GM19328 (cell line): ENCODE data around the gene RAC3.

Source experiments
- ATAC-seq: cut with Tn5 transposase; IDR thresholded peaks from one replicate; pipeline ENCODE4 v1.9.1; 2021; ENCODE audit warnings: mild to moderate bottlenecking, moderate library complexity; ENCODE audit not compliant: unreplicated experiment

The RAC3 gene

DNA sequence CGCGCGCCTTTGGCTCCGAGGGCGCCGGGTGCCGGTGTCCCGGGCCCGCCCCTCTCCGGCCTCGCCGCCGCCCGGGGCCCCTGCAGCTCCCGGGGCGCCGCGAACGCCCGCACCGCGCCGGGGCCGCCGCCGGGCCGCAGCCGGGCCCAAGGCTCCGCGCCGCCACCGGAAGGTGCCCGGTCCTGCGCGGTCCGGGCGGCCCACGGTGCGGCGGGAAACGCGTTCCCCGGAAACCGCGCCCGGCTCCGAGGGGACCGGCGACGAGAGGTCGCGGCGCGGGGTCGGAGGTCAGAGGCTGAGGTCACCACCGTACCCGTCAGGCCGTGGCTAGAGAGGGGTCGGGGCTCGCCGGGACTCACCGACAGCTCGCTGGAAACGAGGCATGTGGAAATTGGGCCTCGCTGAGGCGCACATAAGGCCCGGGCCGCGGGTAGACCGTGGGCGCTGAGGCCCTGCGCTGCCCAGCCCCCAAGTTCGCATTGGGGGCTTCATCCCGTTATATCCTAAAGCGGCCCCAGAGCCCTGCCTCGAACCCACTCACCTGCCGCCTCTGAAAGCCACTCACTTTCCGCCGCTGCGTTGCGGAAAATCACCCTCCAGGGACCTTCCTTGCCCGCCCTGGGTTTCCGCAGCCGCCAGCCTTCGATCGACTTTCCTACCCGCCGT, 34.3 kb downstream of the RAC3 start, which contains the start of gene DUS1L:
TSS of gene DUS1L (minus strand) at position 167 of the 666 bp plus-strand sequence. CDS start 745 bp downstream, outside the sequence.
- peak; percentile 60 for ATAC-seq

DNA sequence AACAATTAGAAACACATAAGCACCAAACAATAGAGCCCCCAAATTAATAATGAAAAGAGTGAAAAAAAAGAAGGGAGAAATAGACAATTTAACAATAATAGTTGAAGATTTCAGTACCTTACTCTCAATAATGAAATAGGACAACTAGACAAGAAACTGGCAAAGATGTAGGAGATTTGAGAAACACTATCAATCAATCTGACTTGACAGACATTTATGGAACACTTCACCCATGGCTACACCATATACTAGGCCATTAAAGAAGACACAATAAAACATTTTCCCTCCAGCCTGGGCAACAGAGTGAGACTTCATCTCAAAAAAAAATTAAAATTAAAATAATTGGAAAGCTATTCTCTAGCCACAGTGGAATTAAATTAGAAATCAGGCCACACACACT, 39.1 kb downstream of the RAC3 start:
- no peak for ATAC-seq

DNA sequence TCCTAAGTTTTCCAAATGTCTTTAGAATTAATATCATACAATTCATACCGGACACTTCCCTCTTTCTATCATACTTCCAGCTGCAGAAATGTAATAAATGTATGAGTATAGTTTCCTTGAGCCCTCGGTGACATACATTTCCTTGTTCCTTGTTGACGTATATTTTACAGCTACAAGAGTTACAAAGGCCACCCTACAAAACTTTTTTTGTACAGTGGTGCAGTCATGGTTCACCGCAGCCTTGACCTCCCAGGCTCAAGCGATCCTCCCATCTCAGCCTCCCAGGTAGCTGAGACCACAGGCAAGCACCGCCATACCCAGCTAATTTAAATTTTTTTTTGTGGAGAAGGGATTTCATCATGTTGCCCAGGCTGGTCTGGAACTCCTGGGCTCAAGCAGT, 41.3 kb downstream of the RAC3 start:
- no peak for ATAC-seq

DNA sequence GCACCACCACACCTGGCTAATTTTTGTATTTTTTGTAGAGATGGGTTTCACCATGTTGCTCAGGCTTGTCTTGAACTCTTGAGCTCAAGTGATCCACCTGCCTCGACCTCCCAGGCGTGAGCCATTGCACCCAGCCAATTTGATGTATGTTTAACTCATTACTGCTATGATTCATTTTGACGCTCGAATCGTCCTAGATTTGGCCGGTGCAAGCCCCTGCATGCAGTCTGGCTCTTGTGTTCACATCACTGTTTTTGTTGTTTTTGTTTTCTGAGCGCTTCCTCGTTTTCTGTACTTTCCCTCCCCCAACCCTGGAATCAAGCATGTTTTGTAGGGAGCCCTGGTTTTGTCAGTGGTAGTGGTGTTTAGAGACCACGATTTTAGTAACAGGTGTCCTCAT, 42.0 kb downstream of the RAC3 start:
- ATAC-seq = no peak

DNA sequence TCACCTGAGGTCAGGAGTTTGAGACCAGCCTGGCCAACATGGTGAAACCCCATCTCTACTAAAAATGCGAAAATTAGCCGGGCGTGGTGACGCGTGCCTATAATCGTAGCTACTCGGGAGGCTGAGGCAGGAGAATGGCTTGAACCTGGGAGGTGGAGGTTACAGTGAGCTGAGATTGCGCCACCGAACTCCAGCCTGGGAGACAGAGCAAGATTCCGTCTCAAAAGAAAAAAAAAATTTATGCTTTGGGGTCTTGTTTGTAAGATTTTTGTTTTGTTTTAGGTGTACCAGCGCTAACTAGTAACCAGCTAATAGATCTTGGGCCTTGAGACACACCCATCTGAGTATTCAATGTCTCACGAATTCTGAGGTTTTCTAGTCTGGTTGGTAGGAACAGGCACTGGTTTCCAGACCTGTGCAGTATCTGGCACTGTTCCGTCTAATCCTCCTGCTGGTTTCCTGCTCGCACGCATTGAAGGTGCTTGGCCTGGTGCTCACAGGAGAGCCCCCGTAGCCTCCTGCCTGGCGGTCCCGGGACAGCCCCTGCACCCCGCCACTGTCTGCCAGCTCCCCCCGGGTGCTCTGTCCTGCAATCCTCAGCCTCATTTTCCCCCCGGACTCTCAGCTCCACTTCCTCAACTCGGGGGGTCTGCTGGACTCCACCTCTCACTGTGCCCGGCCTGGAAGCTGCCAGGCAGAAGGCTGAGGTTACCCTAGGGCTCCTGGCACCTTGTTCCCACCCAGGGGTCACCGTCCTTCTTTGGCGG, 44.7 kb downstream of the RAC3 start:
- no peak for ATAC-seq

DNA sequence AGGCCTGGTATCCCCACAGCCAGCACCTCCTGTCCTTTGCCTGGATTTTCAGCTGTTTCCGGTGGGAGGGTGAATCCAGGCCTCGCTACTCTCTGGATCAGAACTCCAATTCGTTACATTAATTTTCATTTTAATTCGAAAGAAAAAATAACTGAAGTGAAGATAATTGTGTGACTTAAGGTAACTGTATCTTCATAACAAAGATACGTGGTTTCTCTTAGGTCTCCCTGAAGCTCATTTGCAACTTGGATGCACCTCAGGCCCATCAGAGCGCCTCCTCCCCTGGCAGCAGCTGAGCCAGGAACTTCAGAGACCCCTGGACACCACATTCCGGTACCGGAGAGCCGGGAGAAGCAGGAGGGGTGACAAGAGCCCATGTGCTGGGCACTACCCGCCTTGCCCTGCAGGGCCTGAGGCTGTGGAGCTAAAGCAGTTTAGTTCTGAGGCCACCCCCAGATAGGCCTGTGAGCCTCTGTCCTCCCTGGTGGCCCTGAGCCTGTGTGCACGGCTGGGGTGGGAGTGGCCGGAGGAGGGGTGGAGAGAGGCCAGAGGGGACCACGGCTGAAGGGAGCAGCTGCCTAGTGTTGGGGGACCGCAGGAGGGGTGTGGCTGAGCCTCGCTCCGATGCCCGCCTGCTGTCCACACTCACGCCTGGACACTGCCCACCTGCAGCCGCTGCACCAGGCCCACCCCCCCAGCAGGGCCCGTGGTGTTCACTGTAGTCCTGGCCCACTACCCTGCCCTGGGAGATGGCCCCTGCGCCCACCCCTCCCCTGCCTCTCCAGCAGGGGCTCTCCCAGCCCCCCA, 45.5 kb downstream of the RAC3 start:
- no peak for ATAC-seq

DNA sequence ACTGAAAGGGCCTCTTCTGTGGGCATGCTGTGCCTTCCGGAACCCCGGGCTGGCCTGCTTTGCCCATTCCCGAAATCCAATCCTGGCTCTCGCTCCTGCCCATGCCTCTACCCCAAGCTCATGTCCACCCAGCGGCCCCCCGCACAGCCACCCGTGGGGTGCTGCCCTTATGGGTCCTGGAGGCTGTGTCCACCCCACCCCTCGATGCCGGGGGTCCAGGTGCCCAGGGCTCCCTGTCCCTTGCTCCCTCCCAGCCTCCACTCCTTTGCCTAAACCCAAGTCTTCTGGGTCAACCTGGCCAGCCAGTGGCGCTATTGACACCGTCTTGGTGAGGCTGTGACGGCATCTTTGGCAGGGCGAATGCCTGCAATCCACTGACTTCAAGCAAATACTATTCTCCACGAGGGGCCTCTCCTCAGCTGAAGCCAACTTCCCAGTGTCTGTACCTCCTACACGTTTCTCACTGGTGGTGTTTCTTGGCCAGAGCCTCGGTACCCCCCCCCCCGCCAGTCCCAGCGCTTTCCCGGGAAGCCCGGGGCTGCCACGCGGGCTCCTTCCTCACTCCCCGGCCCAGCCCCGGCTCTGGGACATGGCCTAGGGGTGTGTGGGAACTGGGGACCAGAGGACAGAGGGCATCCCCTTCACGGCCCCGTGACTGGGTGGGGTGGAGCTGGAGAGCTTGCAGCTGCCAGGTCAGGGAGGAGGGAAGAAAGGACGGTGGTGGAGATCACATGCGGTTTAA, 46.3 kb downstream of the RAC3 start:
- ATAC-seq = no peak

DNA sequence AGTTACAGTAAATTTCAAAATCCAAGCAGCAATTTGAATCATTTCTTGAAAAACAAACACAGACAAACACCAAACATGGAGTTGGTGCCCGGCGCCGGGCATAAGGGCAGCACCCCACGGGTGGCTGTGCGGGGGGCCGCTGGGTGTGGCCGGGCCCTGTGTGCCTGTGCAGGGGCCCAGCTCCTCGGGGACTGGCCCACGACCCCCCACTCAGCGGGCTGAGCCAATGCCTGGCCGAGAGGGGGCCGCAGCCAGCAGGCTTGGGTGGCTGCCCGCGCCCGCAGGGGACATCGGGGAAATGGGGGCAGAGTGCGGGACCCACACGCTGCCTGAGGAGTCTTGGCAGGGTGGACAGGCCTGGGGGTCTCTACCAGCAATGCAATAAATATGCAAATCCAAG, 47.0 kb downstream of the RAC3 start:
- ATAC-seq = no peak

DNA sequence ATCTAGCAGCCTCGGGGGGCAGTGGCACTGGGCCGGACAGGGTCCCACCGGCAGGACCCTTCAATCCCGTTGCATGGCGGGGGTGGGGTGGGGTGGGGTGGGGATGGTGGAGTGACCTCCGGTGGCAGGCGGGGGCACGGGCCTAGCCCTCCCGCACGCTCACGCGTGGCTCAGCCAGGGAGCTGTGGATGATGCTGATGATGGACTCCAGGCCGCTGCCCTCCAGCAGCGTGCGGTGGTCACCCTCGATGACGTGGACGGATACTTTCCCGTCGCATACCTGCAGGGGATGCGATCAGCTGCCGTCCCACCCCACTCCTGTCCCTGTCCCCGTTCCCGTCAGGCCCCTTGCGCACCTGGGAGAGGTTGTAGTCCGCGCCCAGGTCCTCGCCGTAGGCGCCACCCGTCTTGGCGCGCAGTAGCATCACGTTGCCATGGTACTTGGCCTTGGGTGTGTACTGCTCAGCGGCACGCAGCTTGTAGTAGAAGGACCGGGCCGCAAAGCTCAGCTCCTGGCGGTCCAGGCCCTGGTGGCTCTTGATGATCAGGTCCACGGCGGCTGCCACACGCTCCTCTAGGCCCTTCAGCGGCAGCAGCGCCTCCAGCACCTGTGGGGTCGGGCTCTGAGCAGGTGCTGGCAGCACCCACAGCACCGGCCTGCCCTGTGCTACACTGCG, 47.7 kb downstream of the RAC3 start:
- ATAC-seq = no peak

DNA sequence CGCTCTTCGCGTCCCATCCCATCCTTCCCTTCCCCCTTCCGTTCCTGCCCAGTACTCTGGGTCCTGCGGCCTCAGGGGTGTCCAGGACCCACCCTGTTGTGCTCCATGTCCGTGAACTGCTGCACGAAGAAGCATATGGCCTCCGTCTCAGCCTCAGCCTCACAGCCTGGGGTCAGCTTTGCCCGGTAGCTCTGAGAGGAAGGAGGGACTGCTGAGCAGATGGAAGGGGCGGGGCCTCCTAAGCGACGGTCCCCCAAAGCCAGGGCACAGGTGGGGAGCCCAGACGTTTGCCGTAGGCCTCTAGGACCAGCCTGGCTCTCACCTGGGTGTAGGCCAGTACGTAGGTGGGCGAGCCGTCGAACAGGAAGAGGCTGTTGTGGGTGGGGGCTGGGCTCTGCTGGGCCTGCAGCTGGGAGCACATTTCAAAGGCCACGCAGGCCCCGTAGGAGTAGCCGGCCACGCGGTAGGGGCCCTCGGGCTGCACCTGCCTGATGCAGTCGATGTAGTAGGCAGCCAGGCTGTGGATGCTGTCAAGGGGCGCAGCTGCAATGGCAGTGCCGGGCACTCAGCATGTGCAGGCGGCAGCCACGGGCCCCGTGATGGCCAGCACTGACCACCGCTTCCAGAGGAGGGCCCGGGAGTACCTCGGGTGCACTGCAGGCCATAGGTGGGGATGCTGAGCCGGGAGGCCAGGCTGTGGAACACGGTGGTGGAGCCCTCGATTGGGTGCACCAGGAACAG, 48.7 kb downstream of the RAC3 start:
- no peak for ATAC-seq

DNA sequence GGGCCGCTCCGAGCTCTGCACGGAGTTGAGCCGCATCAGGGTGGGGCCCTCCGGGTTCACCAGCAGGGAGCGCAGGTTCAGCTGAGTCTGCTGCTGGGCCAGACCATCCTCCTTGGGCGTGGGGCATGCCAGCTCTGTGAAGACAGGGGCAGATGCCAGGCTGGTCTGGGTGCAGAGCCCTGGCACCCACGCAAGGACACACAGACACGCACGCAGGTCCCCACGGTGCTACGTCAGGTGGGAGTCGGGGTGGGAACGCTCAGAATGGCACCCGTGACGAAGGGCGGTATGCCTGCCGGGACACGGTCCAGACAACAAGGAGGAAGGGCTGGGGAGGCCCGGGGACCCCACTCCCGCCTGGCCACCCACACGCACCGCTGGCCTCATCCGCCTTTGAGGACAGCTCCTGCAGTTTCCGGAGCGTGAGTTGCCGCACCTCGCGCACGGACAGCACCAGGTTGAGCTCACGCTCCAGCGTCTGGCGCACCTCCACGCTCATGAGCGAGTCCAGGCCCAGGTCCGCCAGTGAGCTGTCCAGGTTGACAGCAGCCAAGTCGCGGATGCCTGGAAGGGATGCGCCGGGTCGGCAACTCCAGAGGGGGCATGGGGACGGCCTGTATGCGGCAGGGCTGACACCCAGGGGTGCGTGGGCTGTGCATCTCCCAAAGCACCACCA, 49.4 kb downstream of the RAC3 start:
- no peak for ATAC-seq

DNA sequence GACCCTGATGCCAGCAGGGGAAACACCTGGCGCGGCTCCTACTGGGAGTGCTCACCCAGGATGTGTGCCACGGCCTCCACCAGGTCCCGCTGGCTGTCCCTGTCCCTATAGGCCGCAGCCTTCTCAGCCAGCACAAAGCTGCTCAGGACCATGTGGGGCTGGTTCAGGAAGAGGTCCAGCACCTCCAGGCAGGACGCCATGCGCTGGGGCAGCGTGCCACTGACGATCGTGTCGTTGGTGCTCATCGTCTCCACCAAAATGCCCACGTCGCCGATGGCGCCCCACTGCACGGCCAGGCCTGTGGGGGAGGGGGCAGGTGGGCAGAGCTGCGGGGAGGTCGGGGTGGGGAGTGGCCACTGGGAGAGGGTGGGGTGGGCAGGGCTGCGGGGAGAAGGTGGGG, 50.1 kb downstream of the RAC3 start:
- no peak for ATAC-seq

DNA sequence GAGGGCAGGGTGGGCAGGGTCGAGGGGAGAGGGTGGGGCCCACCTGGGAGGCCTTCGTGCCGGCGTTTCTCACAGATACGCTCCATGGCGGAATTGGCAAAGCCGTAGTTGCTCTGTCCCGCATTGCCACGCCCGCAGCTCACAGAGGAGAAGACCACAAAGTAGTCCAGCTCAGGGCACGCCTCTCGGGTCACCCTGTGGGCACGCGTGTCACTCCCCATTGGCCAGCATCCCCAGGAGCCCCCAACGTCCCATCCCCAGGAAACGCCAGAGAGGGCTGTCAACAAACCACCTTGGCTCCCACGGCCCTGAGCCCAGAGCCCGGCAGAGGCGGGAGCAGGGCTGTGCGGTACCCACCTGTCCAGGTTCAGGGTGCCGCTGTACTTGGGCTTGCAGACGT, 50.5 kb downstream of the RAC3 start:
- no peak for ATAC-seq

DNA sequence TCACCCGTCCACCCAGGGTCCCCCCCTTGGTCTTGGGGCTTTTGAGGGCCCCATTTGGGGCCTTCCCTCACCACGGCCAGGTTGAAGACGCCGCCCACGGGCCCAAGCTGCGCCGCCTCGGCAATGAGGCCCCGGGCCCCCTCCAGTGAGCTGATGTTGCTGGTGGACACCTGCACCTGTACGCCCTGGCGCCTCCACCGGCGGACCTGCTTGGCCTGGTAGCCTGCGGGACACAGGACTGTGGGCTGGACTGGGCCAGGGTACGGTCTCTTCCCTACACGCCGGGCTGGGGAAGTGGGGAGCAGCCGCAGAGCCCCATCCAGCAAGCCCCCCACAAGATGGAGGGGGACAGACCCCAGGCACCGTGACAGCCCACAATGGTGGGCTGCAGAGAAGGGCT, 51.0 kb downstream of the RAC3 start:
- no peak for ATAC-seq

DNA sequence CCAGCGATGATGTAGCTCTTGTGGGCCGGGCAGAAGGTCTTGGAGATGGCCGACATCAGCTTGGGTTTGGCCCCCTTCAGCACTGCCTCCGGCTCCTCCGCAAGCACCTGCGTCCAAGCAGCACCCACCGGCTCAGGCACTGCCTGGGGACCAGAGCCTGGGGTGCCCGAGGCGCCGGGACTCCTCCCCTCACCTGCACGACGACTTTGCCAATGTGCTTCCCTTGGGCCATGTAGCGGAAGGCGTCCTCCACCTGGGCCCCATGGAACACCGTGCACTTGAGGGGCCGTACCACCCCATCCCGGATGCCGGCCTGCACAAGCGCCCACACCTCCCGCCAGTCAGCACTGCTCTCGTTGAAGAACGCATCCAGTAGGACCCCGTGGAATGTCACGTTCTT, 51.5 kb downstream of the RAC3 start:
- no peak for ATAC-seq
